Right kidney (tissue), 1 donor: Measurements from ENCODE around the gene KASH5.

Experiments used
- DNase-seq: peaks from one replicate; pipeline ENCODE4 v3.0.0-alpha.2; 2016

Gene KASH5

GRCh38 chr19:49422407-49423070, 34.5 kb downstream of the KASH5 start:
- DNase-seq, result no peak

GRCh38 chr19:49423071-49423984, 35.3 kb downstream of the KASH5 start, which contains the start of gene PTH2:
PTH2 (minus strand) TSS chr19:49423441; CDS start chr19:49423339, 102 bp downstream.
- DNase-seq, result no peak

- no peak for DNase-seq
Observed at GRCh38 chr19:49423985-49424303, 35.9 kb downstream of the KASH5 start.

DNA sequence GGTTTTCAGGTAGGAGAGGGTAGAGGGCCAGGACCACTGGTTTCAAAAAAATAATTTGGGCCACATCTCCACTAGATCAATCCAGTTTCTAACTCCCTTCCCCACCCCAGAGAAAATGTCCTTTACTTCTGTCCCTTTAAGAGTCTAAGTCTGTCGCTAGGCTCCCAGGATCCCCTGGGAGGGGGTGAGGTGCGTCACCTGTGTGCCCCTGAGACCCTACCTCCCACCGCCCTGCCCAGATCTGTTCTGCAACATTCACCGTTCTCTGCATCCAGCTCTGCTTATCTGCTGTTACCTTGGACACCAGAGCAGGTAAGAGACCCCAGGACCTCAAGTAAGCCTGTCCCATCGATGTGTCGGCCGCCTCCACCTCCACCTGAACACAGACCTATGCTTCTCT, 37.1 kb downstream of the KASH5 start, which contains the start of gene GFY:
GFY (plus strand) TSS at position 211 of the 400 bp plus-strand sequence. CDS start 1,043 bp downstream, outside the sequence.
- DNase-seq, result no peak

DNA sequence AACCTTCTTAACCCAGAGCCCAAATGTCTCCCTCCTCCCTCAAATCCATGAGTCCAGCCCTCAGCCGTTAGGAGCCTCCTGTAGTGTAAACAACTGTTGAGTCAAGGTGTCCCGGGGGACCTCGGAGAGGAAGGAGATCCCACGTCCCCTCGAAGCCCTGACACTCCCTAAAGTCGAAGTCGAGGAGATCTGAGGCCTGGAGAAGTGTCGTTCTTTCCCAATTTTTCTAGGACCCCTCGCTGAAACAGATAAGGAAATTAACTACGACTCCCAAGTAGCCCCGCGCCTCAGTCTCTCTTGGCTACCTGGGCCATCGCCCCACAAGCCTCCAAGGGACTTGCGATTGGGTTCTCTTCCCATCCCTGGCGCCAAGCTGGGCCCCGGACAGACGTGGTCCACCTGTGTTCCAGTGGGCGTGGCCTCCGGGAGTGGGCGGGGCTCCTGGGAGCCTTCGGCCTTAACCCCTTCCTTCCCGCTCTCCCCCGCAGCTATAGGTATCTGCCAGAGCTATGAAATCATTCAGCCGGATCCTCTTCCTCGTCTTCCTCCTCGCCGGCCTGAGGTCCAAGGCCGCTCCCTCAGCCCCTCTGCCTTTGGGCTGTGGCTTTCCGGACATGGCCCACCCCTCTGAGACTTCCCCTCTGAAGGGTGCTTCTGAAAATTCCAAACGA, 38.0 kb downstream of the KASH5 start:
- no peak for DNase-seq

GRCh38 chr19:49427339-49427738, 39.3 kb downstream of the KASH5 start:
- DNase-seq, result no peak

DNA sequence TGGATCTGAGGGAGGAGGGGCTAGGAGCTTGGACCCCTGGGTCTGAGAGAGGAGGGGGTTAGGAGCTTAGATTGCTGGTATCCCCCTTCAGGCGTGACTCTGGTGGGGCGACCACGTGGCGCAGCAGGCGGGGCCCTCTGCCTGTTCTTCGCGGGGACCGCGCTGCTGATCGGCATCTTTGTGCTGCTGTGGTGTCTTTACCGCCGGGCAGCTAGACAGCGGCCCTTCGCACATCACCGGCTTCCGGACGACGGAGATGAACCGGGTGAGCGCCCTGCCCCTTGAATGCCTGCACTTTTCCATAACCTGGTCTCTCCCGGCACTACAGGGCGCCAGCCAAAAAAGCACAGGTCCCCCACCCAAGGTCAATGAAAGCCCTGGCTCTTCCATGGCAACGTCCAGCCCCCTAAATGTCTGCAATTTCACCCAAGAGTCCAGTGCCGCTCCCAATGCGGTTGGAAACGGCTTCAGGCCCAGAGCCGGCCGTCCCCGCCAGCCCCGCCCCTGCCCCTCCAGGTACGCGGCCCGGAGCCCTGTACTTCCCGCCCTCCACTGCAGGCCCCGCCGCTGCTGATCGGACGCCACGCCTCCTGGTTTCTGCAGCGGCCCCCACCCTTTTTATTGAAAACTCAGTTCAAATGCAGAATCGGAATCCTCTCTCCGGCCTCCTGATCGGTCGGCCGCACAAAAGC, 40.0 kb downstream of the KASH5 start:
- no peak for DNase-seq

- DNase-seq, result no peak
Observed at GRCh38 chr19:49428547-49429451, 40.8 kb downstream of the KASH5 start.

DNA sequence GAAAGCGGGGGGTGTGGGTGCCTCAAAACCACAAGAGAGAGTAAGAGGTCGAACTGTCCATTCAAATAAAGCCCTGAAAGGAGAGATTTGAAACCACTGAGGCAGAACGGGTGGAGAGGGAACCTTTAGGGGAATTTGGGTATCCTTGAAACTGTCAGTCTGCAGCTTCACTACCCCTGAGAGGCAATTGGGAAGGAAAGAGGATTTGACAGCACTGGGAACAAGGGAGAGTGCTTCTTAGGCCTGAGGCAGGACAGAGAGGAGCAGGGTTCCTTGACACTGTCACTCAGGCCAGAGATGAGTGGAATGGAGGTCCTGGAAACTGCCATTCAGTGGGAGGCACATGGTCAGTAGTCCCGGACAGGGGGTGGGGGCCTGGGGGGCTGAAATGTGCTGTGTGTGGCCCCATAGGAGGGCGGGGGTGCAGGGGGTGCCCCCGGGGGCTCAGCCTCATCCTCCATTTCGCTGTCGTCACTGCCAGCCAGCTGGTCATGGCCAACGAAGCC, 42.2 kb downstream of the KASH5 start:
- DNase-seq, result no peak

GRCh38 chr19:49430678-49431329, 42.8 kb downstream of the KASH5 start:
- no peak for DNase-seq

- DNase-seq, result no peak
Observed at GRCh38 chr19:49431330-49431749, 43.3 kb downstream of the KASH5 start.

- no peak for DNase-seq
Observed at GRCh38 chr19:49432141-49433073, 44.4 kb downstream of the KASH5 start.

DNA sequence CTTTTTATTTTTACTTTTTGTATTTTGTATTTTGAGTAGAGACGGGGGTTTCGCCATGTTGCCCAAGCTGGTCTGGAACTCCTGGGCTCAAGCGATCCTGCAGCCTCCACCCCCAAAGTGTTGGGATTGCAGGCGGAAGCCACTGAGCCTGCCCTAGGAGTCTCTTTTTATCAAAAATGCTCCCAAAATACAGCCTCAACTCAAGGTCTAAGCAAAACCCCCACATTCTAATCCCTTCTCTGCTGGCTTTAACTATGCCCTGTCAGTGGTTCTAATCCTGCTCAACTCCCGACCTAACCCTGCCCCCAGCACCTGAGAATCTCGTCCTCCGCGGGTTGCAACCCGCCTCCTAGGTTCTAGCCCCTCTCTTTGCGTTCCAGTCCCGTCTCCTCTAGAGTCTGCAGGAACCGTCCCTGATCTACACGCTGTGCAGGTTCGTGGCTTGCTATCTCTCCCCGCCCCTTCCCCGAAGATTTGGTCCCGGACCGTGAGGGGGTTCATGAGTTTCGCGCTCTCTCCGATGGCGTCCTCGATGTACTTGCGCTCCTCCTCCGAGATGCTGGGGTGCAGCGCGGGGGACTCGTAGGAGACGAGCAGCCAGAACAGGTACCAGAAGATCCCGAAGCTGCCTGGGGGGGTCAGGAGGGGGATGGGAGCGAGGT, 45.3 kb downstream of the KASH5 start:
- DNase-seq, result no peak

GRCh38 chr19:49434907-49435583, 47.0 kb downstream of the KASH5 start:
- no peak for DNase-seq

DNA sequence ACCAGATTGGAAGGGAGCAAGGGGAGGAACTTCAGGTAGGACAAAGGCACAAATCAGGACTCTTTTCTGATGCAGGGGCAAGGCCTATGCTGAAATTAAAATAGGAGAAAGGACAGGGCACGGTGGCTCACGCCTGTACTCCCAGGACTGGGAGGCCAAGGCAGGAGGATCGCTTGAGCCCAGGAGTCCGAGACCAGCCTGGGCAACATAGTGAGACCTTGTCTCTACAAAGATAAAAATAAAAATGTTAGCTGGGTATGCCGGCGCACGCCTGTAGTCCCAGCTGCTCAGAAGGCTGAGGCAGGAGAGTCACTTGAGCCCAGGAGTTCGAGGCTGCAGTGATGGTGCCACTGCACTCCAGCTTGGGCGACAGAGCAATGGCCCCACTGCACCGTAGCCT, 47.6 kb downstream of the KASH5 start:
- DNase-seq, result no peak

DNA sequence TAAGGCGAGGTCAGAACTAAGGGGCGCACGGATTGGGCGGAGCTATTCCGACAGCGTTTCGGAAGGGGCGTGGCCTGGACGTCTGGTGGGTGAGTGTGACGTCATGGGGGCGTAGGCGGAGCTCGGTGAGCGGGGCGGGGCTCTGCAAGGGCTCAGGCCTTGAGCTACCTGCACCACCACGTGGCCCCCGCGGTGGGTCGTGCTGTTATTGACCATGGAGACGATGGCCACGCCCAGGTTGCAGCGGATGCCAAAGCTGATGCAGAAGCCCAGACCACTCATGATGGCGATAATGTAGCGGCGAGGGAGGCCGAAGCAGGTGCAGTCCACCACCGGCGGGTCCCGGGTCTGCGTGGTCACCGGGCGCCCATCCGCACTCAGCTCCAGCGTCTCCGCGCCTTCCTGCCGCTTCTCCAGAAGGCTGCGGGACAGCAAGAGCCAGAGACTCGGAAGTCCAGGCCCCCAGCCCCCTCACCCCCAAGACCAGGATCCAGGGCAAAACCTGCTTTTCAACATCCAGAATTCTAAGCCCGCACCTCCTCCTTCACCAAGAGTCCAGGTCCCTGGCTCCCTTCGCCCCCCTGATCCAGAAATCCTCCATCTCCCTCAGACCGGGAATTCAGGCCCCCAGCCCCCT, 48.5 kb downstream of the KASH5 start:
- DNase-seq, result no peak

- no peak for DNase-seq
Observed at GRCh38 chr19:49437231-49437630, 49.2 kb downstream of the KASH5 start.

DNA sequence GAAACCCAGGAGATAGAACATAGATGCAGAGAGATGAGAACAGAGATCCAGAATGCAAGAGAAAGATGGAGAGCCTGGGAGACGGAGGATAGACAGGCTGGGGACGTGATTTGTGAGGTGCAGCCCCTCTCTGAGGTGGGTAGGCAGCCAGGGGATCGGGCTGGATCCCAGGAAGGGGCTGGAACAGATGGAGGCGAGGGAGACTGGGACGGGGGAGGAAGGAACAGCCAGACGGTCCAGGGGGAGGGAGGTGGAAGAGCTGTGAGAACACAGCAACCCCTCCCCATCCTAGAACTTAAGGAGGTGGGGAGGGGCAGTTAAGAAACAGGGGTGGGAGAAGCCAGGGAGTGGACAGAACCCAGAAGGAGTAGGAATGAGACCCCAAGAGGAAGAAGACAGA, 50.2 kb downstream of the KASH5 start:
- DNase-seq, result no peak
